ENCODE data around the gene KDM4D. TPM values are rescaled to one million over a fixed set of nuclear protein-coding genes. Genes with fewer than 3 reads are reported as not detected.

KDM4D gene
- total RNA-seq, 1 experiment from 2014 or later: 2.4 TPM

- POLR2A ChIA-PET: no interaction called here
- ATAC-seq: no peak
- H3K36me3 Mint-ChIP-seq: no peaks in the 10 kb centered on the region
- CTCF ChIA-PET: no interaction called here
- TF ChIP-seq IRF1 (CRISPR knock-in tag; IDR thresholded peaks at IDR 0.05) (no peak), GRHL2 (CRISPR knock-in tag; IDR thresholded peaks at IDR 0.05; ENCODE audit: insufficient replicate concordance, severe bottlenecking) (no peak), ELF4 (CRISPR knock-in tag; IDR thresholded peaks at IDR 0.05; ENCODE audit: low read depth) (no peak), JAZF1 (CRISPR knock-in tag; IDR thresholded peaks at IDR 0.05) (no peak), ATF2 (CRISPR knock-in tag; IDR thresholded peaks at IDR 0.05; ENCODE audit: borderline replicate concordance, low read depth) (no peak), ERG (CRISPR knock-in tag; IDR thresholded peaks at IDR 0.05) (no peak), NFATC4 (CRISPR knock-in tag; IDR thresholded peaks at IDR 0.05) (no peak), TEAD1 (CRISPR knock-in tag; IDR thresholded peaks at IDR 0.05) (no peak), RORB (CRISPR knock-in tag; IDR thresholded peaks at IDR 0.05) (no peak), PREB (CRISPR knock-in tag; IDR thresholded peaks at IDR 0.05; ENCODE audit: borderline replicate concordance) (no peak), SMAD3 (CRISPR knock-in tag; IDR thresholded peaks at IDR 0.05; ENCODE audit: borderline replicate concordance) (no peak), FOXP1 (CRISPR knock-in tag; IDR thresholded peaks at IDR 0.05; ENCODE audit: borderline replicate concordance) (no peak), ZNF263 (CRISPR knock-in tag; IDR thresholded peaks at IDR 0.05; ENCODE audit: low read depth) (no peak)
- H3K9me3 Mint-ChIP-seq: peaks cover 8% of the 10 kb centered on the region; the same call in 1 of the 2 replicates
- no peak overlapping the region for H3K27ac Mint-ChIP-seq
- H3K4me1 Mint-ChIP-seq: no peaks in the 10 kb centered on the region
- no peak overlapping the region for H3K4me3 Mint-ChIP-seq
- no peak for DNase-seq (ENCODE audit: low spot score)
- peaks cover 13% of the 10 kb centered on the region for H3K27me3 Mint-ChIP-seq (ENCODE audit: low read depth)
Measured at GRCh38 chr11:95011376-95011775, 37.9 kb downstream of the KDM4D start.

GRCh38 chr11:95014184-95014821, 40.8 kb downstream of the KDM4D start:
- TF ChIP-seq JAZF1 (CRISPR knock-in tag; IDR thresholded peaks at IDR 0.05) (no peak), AFF4 (CRISPR knock-in tag; IDR thresholded peaks at IDR 0.05; ENCODE audit: borderline replicate concordance) (no peak), JUN (CRISPR knock-in tag; IDR thresholded peaks at IDR 0.05) (no peak), ZNF317 (CRISPR knock-in tag; IDR thresholded peaks at IDR 0.05; ENCODE audit: borderline replicate concordance, low read depth) (no peak), CREM (CRISPR knock-in tag; IDR thresholded peaks at IDR 0.05) (no peak), NFATC4 (CRISPR knock-in tag; IDR thresholded peaks at IDR 0.05) (no peak), SMAD4 (CRISPR knock-in tag; IDR thresholded peaks at IDR 0.05) (no peak), STAT6 (CRISPR knock-in tag; conservative IDR thresholded peaks at IDR 0.05; ENCODE audit: low read depth) (no peak), ZMAT4 (CRISPR knock-in tag; IDR thresholded peaks at IDR 0.05) (no peak), TEAD1 (CRISPR knock-in tag; IDR thresholded peaks at IDR 0.05) (no peak), SOX15 (CRISPR knock-in tag; IDR thresholded peaks at IDR 0.05) (no peak), FOXK1 (CRISPR knock-in tag; IDR thresholded peaks at IDR 0.05) (no peak), OVOL2 (CRISPR knock-in tag; IDR thresholded peaks at IDR 0.05; ENCODE audit: borderline replicate concordance) (no peak)
- no peak overlapping the region for H3K27ac Mint-ChIP-seq
- POLR2A ChIA-PET: no interaction called here
- ATAC-seq (no peak), DNase-seq (ENCODE audit: low spot score) (no peak)
- no peaks in the 10 kb centered on the region for H3K36me3 Mint-ChIP-seq
- H3K4me1 Mint-ChIP-seq: no peaks in the 10 kb centered on the region
- no peak overlapping the region for H3K4me3 Mint-ChIP-seq
- CTCF ChIA-PET: no interaction called here
- H3K27me3 Mint-ChIP-seq (ENCODE audit: low read depth): peaks cover 3% of the 10 kb centered on the region
- no peaks in the 10 kb centered on the region for H3K9me3 Mint-ChIP-seq
